ENCODE results near the gene COL27A1. TPM values are rescaled to one million over a fixed set of nuclear protein-coding genes. Genes with fewer than 3 reads are reported as not detected.
A peak's percentile ranks its signal among the peaks of the same experiment; 100 is the strongest.

COL27A1 gene
- total and polyA plus RNA-seq, 2 experiments from 2014 or later = 44.6 to 47.0 TPM

- H3K4me3 ChIP-seq = peak overlapping the region; percentile 98
- peak overlapping the region; percentile 90 for H3K27ac ChIP-seq
- no peaks in the 10 kb centered on the region for H3K36me3 ChIP-seq (replicated peaks; ENCODE audit: insufficient read depth, low read depth)
- no peak for TF ChIP-seq EZH2 (IDR thresholded peaks at IDR 0.05; ENCODE audit: borderline replicate concordance)
- no peak for TF ChIP-seq CTCF (IDR thresholded peaks at IDR 0.05; ENCODE audit: poor library complexity)
- no peak for TF ChIP-seq EZH2phosphoT487 (IDR thresholded peaks at IDR 0.05; ENCODE audit: low read depth, severe bottlenecking, unreplicated experiment)
- peaks cover 50% of the 10 kb centered on the region for H3K79me2 ChIP-seq
- H4K20me1 ChIP-seq (ENCODE audit: insufficient read depth, poor library complexity, severe bottlenecking) = peaks cover 14% of the 10 kb centered on the region
- no peaks in the 10 kb centered on the region for H3K9me2 ChIP-seq (replicated peaks; ENCODE audit: insufficient read depth)
- H3K4me1 ChIP-seq (ENCODE audit: insufficient read depth) = peaks cover 48% of the 10 kb centered on the region
- peak; percentile 50 for DNase-seq (ENCODE audit: low spot score)
- peak overlapping the region; percentile 88 for H3K4me2 ChIP-seq
- H2AFZ ChIP-seq = peak overlapping the region; percentile 76
- 1% methylated on average over 23 of the region's 57 CpGs for WGBS (ENCODE audit: low lambda C conversion rate, missing lambda C conversion rate)
- no peaks in the 10 kb centered on the region for H3K9me3 ChIP-seq (ENCODE audit: low read depth)
- H3K27me3 ChIP-seq = no peaks in the 10 kb centered on the region
These were observed 789 bp downstream of the COL27A1 start for GRCh38 chr9:114155995-114156656.

- peak; percentile 89 for DNase-seq (ENCODE audit: low spot score)
- Histone ChIP-seq H3K36me3 (replicated peaks; ENCODE audit: insufficient read depth, low read depth) (no peaks in the 10 kb centered on the region), H3K9me3 (ENCODE audit: low read depth) (no peaks in the 10 kb centered on the region), H3K79me2 (peaks cover 57% of the 10 kb centered on the region), H2AFZ (peak overlapping the region; percentile 76), H3K4me1 (ENCODE audit: insufficient read depth) (peaks cover 51% of the 10 kb centered on the region), H3K27me3 (no peaks in the 10 kb centered on the region), H3K9me2 (replicated peaks; ENCODE audit: insufficient read depth) (no peaks in the 10 kb centered on the region), H3K4me2 (peak overlapping the region; percentile 88), H3K4me3 (peak overlapping the region; percentile 98), H4K20me1 (ENCODE audit: insufficient read depth, poor library complexity, severe bottlenecking) (peaks cover 14% of the 10 kb centered on the region), H3K27ac (peak overlapping the region; percentile 90)
- TF ChIP-seq CTCF (IDR thresholded peaks at IDR 0.05; ENCODE audit: poor library complexity) (peak; percentile 33), EZH2 (IDR thresholded peaks at IDR 0.05; ENCODE audit: borderline replicate concordance) (no peak)
- WGBS (ENCODE audit: low lambda C conversion rate, missing lambda C conversion rate) = 45% methylated on average over 26 of the region's 31 CpGs
These were observed 1.5 kb downstream of the COL27A1 start for GRCh38 chr9:114156657-114157421.

GRCh38 chr9:114157516-114158176 lies 2.3 kb downstream of the COL27A1 start:
- TF ChIP-seq EZH2 (IDR thresholded peaks at IDR 0.05; ENCODE audit: borderline replicate concordance) (no peak), EZH2phosphoT487 (IDR thresholded peaks at IDR 0.05; ENCODE audit: low read depth, severe bottlenecking, unreplicated experiment) (no peak), CTCF (IDR thresholded peaks at IDR 0.05; ENCODE audit: poor library complexity) (no peak)
- Histone ChIP-seq H2AFZ (no peak overlapping the region), H3K27ac (peak overlapping the region; percentile 90), H3K9me3 (ENCODE audit: low read depth) (no peaks in the 10 kb centered on the region), H4K20me1 (ENCODE audit: insufficient read depth, poor library complexity, severe bottlenecking) (peaks cover 14% of the 10 kb centered on the region), H3K36me3 (replicated peaks; ENCODE audit: insufficient read depth, low read depth) (no peaks in the 10 kb centered on the region), H3K9me2 (replicated peaks; ENCODE audit: insufficient read depth) (no peaks in the 10 kb centered on the region), H3K4me2 (peak overlapping the region; percentile 88), H3K79me2 (peaks cover 66% of the 10 kb centered on the region), H3K4me1 (ENCODE audit: insufficient read depth) (peaks cover 59% of the 10 kb centered on the region), H3K4me3 (no peak overlapping the region), H3K27me3 (no peaks in the 10 kb centered on the region)
- DNase-seq (ENCODE audit: low spot score) = no peak
- 79% methylated on average over 9 of the region's 9 CpGs for WGBS (ENCODE audit: low lambda C conversion rate, missing lambda C conversion rate)
